ENCODE data around the gene CIRBP. TPM values are rescaled to one million over a fixed set of nuclear protein-coding genes. Genes with fewer than 3 reads are reported as not detected.

Gene CIRBP
- total RNA-seq, 1 experiment from 2014 or later, result 287 TPM

- Histone ChIP-seq H3K4me1 (ENCODE audit: insufficient read depth, low read length, poor library complexity, severe bottlenecking) (peaks cover 72% of the 10 kb centered on the region), H3K27ac (ENCODE audit: low read depth, low read length, poor library complexity, severe bottlenecking) (peak overlapping the region; percentile 90), H3K36me3 (ENCODE audit: insufficient read depth, low read length, poor library complexity, severe bottlenecking) (no peaks in the 10 kb centered on the region), H3K27me3 (replicated peaks; ENCODE audit: insufficient read depth, low read depth, low read length, poor library complexity) (no peaks in the 10 kb centered on the region), H3K9me3 (ENCODE audit: low read depth, low read length, poor library complexity, severe bottlenecking) (no peaks in the 10 kb centered on the region), H3K4me3 (ENCODE audit: low read depth, low read length, poor library complexity, severe bottlenecking) (no peak overlapping the region)
- intact Hi-C loops (cut with micrococcal nuclease; ENCODE audit: unreplicated experiment), result no loop called here
- TF ChIP-seq EZH2 (IDR thresholded peaks at IDR 0.05; ENCODE audit: borderline replicate concordance, low read depth, low read length, poor library complexity, severe bottlenecking) (no peak), CTCF (conservative IDR thresholded peaks at IDR 0.05; ENCODE audit: low read depth, low read length) (no peak)
- no TSS peak for BruUV-seq (replicated peaks)
- ChIA-PET CTCF (no interaction called here), POLR2A (ENCODE audit: low non-redundant PET) (no interaction called here)
- no peak for DNase-seq (ENCODE audit: low spot score)
Observed at GRCh38 chr19:1263188-1263587, 5.9 kb upstream of the CIRBP start.

- Histone ChIP-seq H3K4me3 (ENCODE audit: low read depth, low read length, poor library complexity, severe bottlenecking) (no peak overlapping the region), H3K27me3 (replicated peaks; ENCODE audit: insufficient read depth, low read depth, low read length, poor library complexity) (no peaks in the 10 kb centered on the region), H3K4me1 (ENCODE audit: insufficient read depth, low read length, poor library complexity, severe bottlenecking) (peaks cover 63% of the 10 kb centered on the region), H3K36me3 (ENCODE audit: insufficient read depth, low read length, poor library complexity, severe bottlenecking) (no peaks in the 10 kb centered on the region), H3K27ac (ENCODE audit: low read depth, low read length, poor library complexity, severe bottlenecking) (peak overlapping the region; percentile 47), H3K9me3 (ENCODE audit: low read depth, low read length, poor library complexity, severe bottlenecking) (no peaks in the 10 kb centered on the region)
- intact Hi-C loops (cut with micrococcal nuclease; ENCODE audit: unreplicated experiment), result loop anchor here (5.0 kb wide), 1 partner anchor 592 kb away; no protein-coding TSS in a partner anchor
- TF ChIP-seq EZH2 (IDR thresholded peaks at IDR 0.05; ENCODE audit: borderline replicate concordance, low read depth, low read length, poor library complexity, severe bottlenecking) (no peak), CTCF (conservative IDR thresholded peaks at IDR 0.05; ENCODE audit: low read depth, low read length) (no peak)
- ChIA-PET POLR2A (ENCODE audit: low non-redundant PET) (no interaction called here), CTCF (interaction anchor here (3.7 kb wide), 1 partner anchor 21 kb away, joined by 149 read pairs; no protein-coding TSS in a partner anchor)
- DNase-seq (ENCODE audit: low spot score), result peak; percentile 80
- BruUV-seq (replicated peaks), result no TSS peak
Observed at GRCh38 chr19:1264801-1265614, 4.1 kb upstream of the CIRBP start.

GRCh38 chr19:1265615-1266128, 3.5 kb upstream of the CIRBP start:
- ChIA-PET CTCF (interaction anchor here (3.7 kb wide), 1 partner anchor 22 kb away, joined by 149 read pairs; no protein-coding TSS in a partner anchor), POLR2A (ENCODE audit: low non-redundant PET) (interaction anchor here (0.6 kb wide), 1 partner anchor 8 kb away, joined by 10 read pairs; no protein-coding TSS in a partner anchor)
- H3K36me3 ChIP-seq (ENCODE audit: insufficient read depth, low read length, poor library complexity, severe bottlenecking), result peaks cover 6% of the 10 kb centered on the region
- H3K9me3 ChIP-seq (ENCODE audit: low read depth, low read length, poor library complexity, severe bottlenecking), result no peaks in the 10 kb centered on the region
- H3K4me1 ChIP-seq (ENCODE audit: insufficient read depth, low read length, poor library complexity, severe bottlenecking), result peaks cover 64% of the 10 kb centered on the region
- peak overlapping the region; percentile 51 for H3K4me3 ChIP-seq (ENCODE audit: low read depth, low read length, poor library complexity, severe bottlenecking)
- TF ChIP-seq EZH2 (IDR thresholded peaks at IDR 0.05; ENCODE audit: borderline replicate concordance, low read depth, low read length, poor library complexity, severe bottlenecking), result no peak
- no peak for TF ChIP-seq CTCF (conservative IDR thresholded peaks at IDR 0.05; ENCODE audit: low read depth, low read length)
- BruUV-seq (replicated peaks), result no TSS peak
- peak overlapping the region; percentile 80 for H3K27ac ChIP-seq (ENCODE audit: low read depth, low read length, poor library complexity, severe bottlenecking)
- H3K27me3 ChIP-seq (replicated peaks; ENCODE audit: insufficient read depth, low read depth, low read length, poor library complexity), result no peaks in the 10 kb centered on the region
- intact Hi-C loops (cut with micrococcal nuclease; ENCODE audit: unreplicated experiment), result loop anchor here (2.0 to 5.0 kb wide), 2 partner anchors 17 to 592 kb away; partner anchors contain the start of gene MIDN
- peak; percentile 78 for DNase-seq (ENCODE audit: low spot score)

Data from A673 (cell line).